Measurements from ENCODE around the gene PROC.
A peak's percentile ranks its signal among the peaks of the same experiment; 100 is the strongest.

The PROC gene

GRCh38 chr2:127378720-127379119 is 39.5 kb upstream of the PROC start:
- DNase-seq (ENCODE audit: low read depth) = no peak
- no peak for TF ChIP-seq CTCF (IDR thresholded peaks at IDR 0.05; ENCODE audit: low read length, missing control alignments)
- no peak overlapping the region for H3K4me3 ChIP-seq (replicated peaks; ENCODE audit: low read depth, low read length)

GRCh38 chr2:127379712-127380355 is 38.4 kb upstream of the PROC start:
- DNase-seq (ENCODE audit: low read depth) = no peak
- TF ChIP-seq CTCF (IDR thresholded peaks at IDR 0.05; ENCODE audit: low read length, missing control alignments) = no peak
- no peak overlapping the region for H3K4me3 ChIP-seq (replicated peaks; ENCODE audit: low read depth, low read length)

GRCh38 chr2:127381762-127382161 is 36.5 kb upstream of the PROC start:
- no peak for TF ChIP-seq CTCF (IDR thresholded peaks at IDR 0.05; ENCODE audit: low read length, missing control alignments)
- no peak overlapping the region for H3K4me3 ChIP-seq (replicated peaks; ENCODE audit: low read depth, low read length)
- DNase-seq (ENCODE audit: low read depth) = no peak

GRCh38 chr2:127382831-127383230 is 35.4 kb upstream of the PROC start:
- TF ChIP-seq CTCF (IDR thresholded peaks at IDR 0.05; ENCODE audit: low read length, missing control alignments) = no peak
- H3K4me3 ChIP-seq (replicated peaks; ENCODE audit: low read depth, low read length) = no peak overlapping the region
- DNase-seq (ENCODE audit: low read depth) = no peak

- no peak for DNase-seq (ENCODE audit: low read depth)
- TF ChIP-seq CTCF (IDR thresholded peaks at IDR 0.05; ENCODE audit: low read length, missing control alignments) = no peak
- no peak overlapping the region for H3K4me3 ChIP-seq (replicated peaks; ENCODE audit: low read depth, low read length)
Observed at GRCh38 chr2:127384529-127384928, 33.7 kb upstream of the PROC start.

- no peak for TF ChIP-seq CTCF (IDR thresholded peaks at IDR 0.05; ENCODE audit: low read length, missing control alignments)
- H3K4me3 ChIP-seq (replicated peaks; ENCODE audit: low read depth, low read length) = peak overlapping the region; percentile 68
- peak; percentile 21 for DNase-seq (ENCODE audit: low read depth)
Observed at GRCh38 chr2:127386246-127386645, 32.0 kb upstream of the PROC start.

Data from fibroblast of pulmonary artery (primary cell).